DND-41 (cell line): ENCODE data around the gene TNS3.

Source experiments
- ATAC-seq: fragments of 200-7000 bp; cut with Tn5 transposase; 3 replicates; pipeline ENCODE4 v1.9.1; 2021; ENCODE audit warnings: low read depth; ENCODE audit not compliant: insufficient read depth
- DNase-seq: peaks from one replicate; pipeline ENCODE4 v3.0.0-alpha.2; 2020
- H2AFZ ChIP-seq: 2 replicates; pipeline ENCODE4 v1.6.0; 2012; ENCODE audit warnings: low read depth, low read length
- H3K27ac ChIP-seq: 2 replicates; pipeline ENCODE4 v1.5.1; 2012; ENCODE audit warnings: low read length, inconsistent platforms
- H3K27me3 ChIP-seq: fragments of 200-600 bp; sonication (generic); 2 replicates; pipeline ENCODE4 v1.6.0; 2012; ENCODE audit warnings: low read length, mild to moderate bottlenecking, inconsistent platforms; ENCODE audit not compliant: insufficient read depth, poor library complexity
- H3K36me3 ChIP-seq: 2 replicates; pipeline ENCODE4 v1.5.1; 2012; ENCODE audit warnings: low read length, inconsistent platforms; ENCODE audit not compliant: insufficient read depth
- H3K4me1 ChIP-seq: 2 replicates; pipeline ENCODE4 v1.5.1; 2012; ENCODE audit warnings: mild to moderate bottlenecking, low read length; ENCODE audit not compliant: insufficient read depth
- H3K4me2 ChIP-seq: 2 replicates; pipeline ENCODE4 v1.6.0; 2012; ENCODE audit warnings: mild to moderate bottlenecking, moderate library complexity, low read length, inconsistent platforms; ENCODE audit not compliant: insufficient read depth
- H3K4me3 ChIP-seq, 2 experiments: fragments of 200-600 bp in 1 of 2; shearing (Covaris generic) in 1 of 2; 2 replicates each; pipeline ENCODE4 v1.5.1; 2012 to 2016; ENCODE audit warnings: inconsistent platforms in 2 of 2, low read length in 2 of 2, mild to moderate bottlenecking in 2 of 2, low read depth in 1 of 2, moderate library complexity in 1 of 2
- H3K79me2 ChIP-seq: 2 replicates; pipeline ENCODE4 v1.6.0; 2012; ENCODE audit warnings: low read length, inconsistent platforms; ENCODE audit not compliant: insufficient read depth
- H3K9ac ChIP-seq: 2 replicates; pipeline ENCODE4 v1.6.0; 2012; ENCODE audit warnings: low read depth, mild to moderate bottlenecking, inconsistent platforms, low read length, moderate library complexity
- H3K9me3 ChIP-seq: 2 replicates; pipeline ENCODE4 v1.5.1; 2012; ENCODE audit warnings: low read length, moderate library complexity, mild to moderate bottlenecking, inconsistent platforms; ENCODE audit not compliant: insufficient read depth, severe bottlenecking
- H4K20me1 ChIP-seq: 2 replicates; pipeline ENCODE4 v1.6.0; 2012; ENCODE audit warnings: low read length; ENCODE audit not compliant: insufficient read depth
- CTCF ChIP-seq: IDR thresholded peaks from 2 replicates; pipeline ENCODE4 v1.5.1; 2012; ENCODE audit warnings: borderline replicate concordance, low read length, moderate library complexity, mild to moderate bottlenecking; ENCODE audit not compliant: poor library complexity, severe bottlenecking; ENCODE audit errors: extremely low read depth
- EZH2 ChIP-seq: IDR thresholded peaks from 3 replicates; pipeline ENCODE4 v1.6.1; 2012; ENCODE audit warnings: borderline replicate concordance, low read depth, mild to moderate bottlenecking, moderate library complexity, low read length, inconsistent platforms; ENCODE audit not compliant: severe bottlenecking

TNS3 gene

DNA sequence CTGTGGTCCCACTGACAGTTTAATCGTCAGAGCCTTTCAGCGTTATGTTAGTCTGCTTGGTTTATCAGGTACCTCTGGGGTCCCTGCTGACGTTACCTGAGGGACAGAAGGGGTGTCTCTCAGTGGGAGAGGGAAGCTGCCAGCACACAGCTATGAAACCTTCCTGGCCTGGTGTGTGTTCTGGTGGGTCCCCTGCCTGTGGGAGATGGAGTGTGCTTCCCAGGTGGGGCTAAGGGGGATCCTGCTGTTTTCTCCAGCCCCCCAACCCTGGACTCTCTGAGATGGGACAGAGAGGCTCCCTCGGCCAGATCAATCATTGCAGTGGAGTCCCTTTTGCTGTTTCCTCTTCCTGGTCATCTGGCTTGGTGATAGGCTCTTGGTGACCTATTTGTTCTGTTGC is 308.8 kb downstream of the TNS3 start:
- no peak overlapping the region for H3K4me3 ChIP-seq
- no peak overlapping the region for H3K9ac ChIP-seq
- H3K79me2 ChIP-seq: no peaks in the 10 kb centered on the region
- no peak overlapping the region for H3K27ac ChIP-seq
- H3K4me1 ChIP-seq: no peaks in the 10 kb centered on the region
- TF ChIP-seq EZH2: no peak
- no peaks in the 10 kb centered on the region for H3K9me3 ChIP-seq
- no peak overlapping the region for H2AFZ ChIP-seq
- no peaks in the 10 kb centered on the region for H3K27me3 ChIP-seq
- no peaks in the 10 kb centered on the region for H4K20me1 ChIP-seq
- no peak for DNase-seq
- H3K4me2 ChIP-seq: no peak overlapping the region
- H3K36me3 ChIP-seq: no peaks in the 10 kb centered on the region
- no peak for ATAC-seq

GRCh38 chr7:47271749-47272148 is 310.2 kb downstream of the TNS3 start:
- no peak for DNase-seq
- Histone ChIP-seq H3K27ac (no peak overlapping the region), H3K36me3 (no peaks in the 10 kb centered on the region), H3K4me1 (no peaks in the 10 kb centered on the region), H2AFZ (no peak overlapping the region), H3K9ac (no peak overlapping the region), H3K79me2 (no peaks in the 10 kb centered on the region), H3K9me3 (no peaks in the 10 kb centered on the region), H4K20me1 (no peaks in the 10 kb centered on the region), H3K4me2 (no peak overlapping the region), H3K4me3 (no peak overlapping the region), H3K27me3 (no peaks in the 10 kb centered on the region)
- no peak for TF ChIP-seq CTCF
- TF ChIP-seq EZH2: no peak
- ATAC-seq: no peak

DNA sequence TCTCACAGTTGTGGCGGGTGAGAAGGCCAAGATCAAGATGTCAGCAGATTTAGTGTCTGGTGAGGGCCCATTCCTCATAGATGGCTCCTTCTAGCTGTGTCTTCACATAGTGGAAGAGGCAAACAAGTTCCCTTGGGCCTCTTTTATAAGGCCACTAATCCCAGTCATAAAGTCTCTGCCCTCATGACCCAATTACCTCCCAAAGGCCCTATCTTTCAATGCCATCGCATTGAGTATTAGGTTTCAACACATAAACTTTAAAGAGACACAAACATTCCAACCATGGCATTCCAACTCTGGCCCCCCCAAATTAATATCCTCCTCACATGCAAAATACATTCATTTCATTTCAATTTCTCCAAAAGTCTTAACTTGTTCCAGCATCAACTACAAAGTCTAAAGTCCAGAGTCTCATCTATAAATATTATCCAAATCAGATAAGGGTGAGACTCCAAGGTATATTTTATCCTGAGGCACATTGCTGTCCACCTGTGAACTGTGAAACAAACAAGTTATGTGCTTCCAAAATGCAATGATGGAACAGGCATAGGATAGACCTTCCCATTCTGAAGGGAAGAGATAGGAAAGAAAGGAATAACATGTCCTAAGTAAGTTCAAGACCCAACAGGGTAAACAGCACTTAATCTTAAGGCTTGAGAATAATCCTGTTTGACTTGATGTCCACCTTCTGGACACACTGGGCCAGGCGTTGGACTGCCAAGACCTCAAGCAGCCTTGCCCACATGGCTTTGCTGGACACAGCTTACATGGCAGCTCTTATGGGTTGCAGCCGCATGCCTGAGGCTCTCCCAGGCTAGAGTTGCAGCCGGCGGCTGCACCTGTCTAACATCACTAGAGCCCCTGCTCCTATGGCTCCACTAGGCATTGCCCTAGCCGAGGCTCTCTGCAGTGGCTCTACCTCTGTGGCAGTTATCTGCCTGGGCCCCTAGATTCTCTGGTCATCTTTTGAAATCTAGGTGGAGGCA is 312.8 kb downstream of the TNS3 start:
- H2AFZ ChIP-seq: no peak overlapping the region
- no peak overlapping the region for H3K9ac ChIP-seq
- H3K27ac ChIP-seq: no peak overlapping the region
- TF ChIP-seq EZH2 (no peak), CTCF (no peak)
- H3K9me3 ChIP-seq: no peaks in the 10 kb centered on the region
- no peaks in the 10 kb centered on the region for H3K27me3 ChIP-seq
- H4K20me1 ChIP-seq: no peaks in the 10 kb centered on the region
- H3K4me1 ChIP-seq: no peaks in the 10 kb centered on the region
- no peaks in the 10 kb centered on the region for H3K79me2 ChIP-seq
- no peak overlapping the region for H3K4me3 ChIP-seq
- no peak overlapping the region for H3K4me2 ChIP-seq
- no peak for DNase-seq
- no peaks in the 10 kb centered on the region for H3K36me3 ChIP-seq
- no peak for ATAC-seq

- Histone ChIP-seq H3K36me3 (no peaks in the 10 kb centered on the region), H2AFZ (no peak overlapping the region), H3K4me2 (no peak overlapping the region), H3K9me3 (no peaks in the 10 kb centered on the region), H3K4me1 (no peaks in the 10 kb centered on the region), H3K27ac (no peak overlapping the region), H3K9ac (no peak overlapping the region), H3K79me2 (no peaks in the 10 kb centered on the region), H4K20me1 (no peaks in the 10 kb centered on the region), H3K27me3 (no peaks in the 10 kb centered on the region), H3K4me3 (no peak overlapping the region)
- no peak for ATAC-seq
- DNase-seq: no peak
- TF ChIP-seq EZH2 (no peak), CTCF (no peak)
Observed at GRCh38 chr7:47267346-47267745, 314.6 kb downstream of the TNS3 start.
